ENCODE data around the gene RFWD3.

DNA sequence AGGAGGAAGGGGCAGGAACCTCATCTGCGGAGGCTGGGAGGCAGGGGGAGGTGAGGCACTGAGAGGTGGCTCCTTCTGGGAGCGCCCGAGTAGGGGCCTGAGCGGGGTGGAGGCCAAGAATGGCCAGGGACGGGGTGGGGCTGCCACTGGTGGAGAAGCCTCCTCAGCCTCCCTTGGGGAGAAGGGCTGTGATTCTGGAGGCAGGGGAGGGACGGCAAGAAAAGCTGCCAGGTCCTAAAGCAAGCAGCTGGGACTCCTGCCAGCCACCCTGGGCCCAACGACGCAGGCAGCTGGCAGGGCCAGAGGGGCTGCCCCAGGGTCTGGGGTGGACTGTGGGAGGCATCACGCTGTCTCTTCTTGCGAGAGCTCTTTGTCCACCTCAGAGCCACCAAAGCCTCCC is 46.6 kb upstream of the RFWD3 start:
- TF ChIP-seq EP300 (IDR thresholded peaks at IDR 0.05) (no peak), CTCF (IDR thresholded peaks at IDR 0.05) (no peak)
